B cell (primary cell): ENCODE data around the gene C1orf116. TPM values are rescaled to one million over a fixed set of nuclear protein-coding genes. Genes with fewer than 3 reads are reported as not detected.

ENCODE experiments used
- ATAC-seq: fragments of 200-7000 bp; cut with Tn5 transposase; one replicate; pipeline ENCODE4 v1.10.0; 2021; ENCODE audit warnings: low read depth, mild to moderate bottlenecking, moderate number of reproducible peaks, moderate library complexity
- CTCF ChIA-PET: fragments of 350-600 bp; sonication (Branson Sonifier 250); formaldehyde crosslinking; loops from one replicate; lab custom pipeline; 2021; ENCODE audit warnings: antibody characterized with exemption, inconsistent platforms; lab: Charles Lee
- POLR2A ChIA-PET: fragments of 350-600 bp; sonication (Branson Sonifier 250); formaldehyde crosslinking; loops from one replicate; lab custom pipeline; 2021; ENCODE audit warnings: antibody characterized with exemption; lab: Charles Lee
- DNase-seq: peaks from one replicate; pipeline ENCODE4 v3.0.0; 2013
- H2AFZ ChIP-seq: 2 replicates; pipeline ENCODE4 v1.6.1; 2012; ENCODE audit warnings: mild to moderate bottlenecking, low read depth, low read length; ENCODE audit not compliant: insufficient read depth, poor library complexity, severe bottlenecking
- H3K27ac ChIP-seq, 2 donors: 1 replicate in 1 of 2; 2 replicates in 1 of 2; pipeline ENCODE4 v1.5.1; 2012 to 2013; ENCODE audit warnings: low read length in 2 of 2, mild to moderate bottlenecking in 2 of 2, moderate library complexity in 1 of 2
- H3K27me3 ChIP-seq, 4 experiments: fragments of 200-600 bp in 1 of 4; sonication (generic) in 1 of 4; replicated peaks in 1 of 4; 1 replicate in 2 of 4; 2 replicates in 2 of 4; pipeline versions ENCODE4 v1.6.1 to v1.7.0; 2013 to 2016; ENCODE audit warnings: low read length in 3 of 4, mild to moderate bottlenecking in 2 of 4, mixed read lengths in 1 of 4, moderate library complexity in 1 of 4; ENCODE audit not compliant: insufficient read depth in 4 of 4, control insufficient read depth in 3 of 4; ENCODE audit errors: control extremely low read depth in 1 of 4
- H3K36me3 ChIP-seq, 2 experiments: replicated peaks in 1 of 2; 1 replicate in 1 of 2; 2 replicates in 1 of 2; pipeline versions ENCODE4 v1.6.1 to v1.7.1; 2013; ENCODE audit warnings: low read length in 1 of 2; ENCODE audit not compliant: insufficient read depth in 2 of 2, control insufficient read depth in 1 of 2; ENCODE audit errors: control extremely low read depth in 1 of 2, extremely low read depth in 1 of 2
- H3K4me1 ChIP-seq, 2 donors: fragments of 200-600 bp in 1 of 2; sonication (generic) in 1 of 2; 1 replicate in 1 of 2; 2 replicates in 1 of 2; pipeline versions ENCODE4 v1.5.1 to v1.6.1; 2013 to 2017; ENCODE audit warnings: low read length in 2 of 2; ENCODE audit not compliant: control insufficient read depth in 2 of 2, insufficient read depth in 2 of 2
- H3K4me2 ChIP-seq: replicated peaks from 2 replicates; pipeline ENCODE3; 2012; ENCODE audit warnings: mild to moderate bottlenecking, low read depth, low read length; ENCODE audit not compliant: poor library complexity, severe bottlenecking
- H3K4me3 ChIP-seq, 5 experiments: fragments of 200-600 bp in 1 of 5; sonication (generic) in 1 of 5; 1 replicate in 3 of 5; 2 replicates in 2 of 5; pipeline versions ENCODE4 v1.5.1 to v1.7.0; 2011 to 2016; ENCODE audit warnings: low read length in 4 of 5, mild to moderate bottlenecking in 4 of 5, low read depth in 2 of 5, control low read depth in 1 of 5, moderate library complexity in 1 of 5; ENCODE audit not compliant: insufficient read depth in 1 of 5; ENCODE audit errors: control extremely low read depth in 1 of 5, extremely low read depth in 1 of 5
- H3K79me2 ChIP-seq: fragments of 200-600 bp; sonication (generic); one replicate; pipeline ENCODE4 v1.6.0; 2016; ENCODE audit warnings: low read length; ENCODE audit not compliant: control insufficient read depth, insufficient read depth
- H3K9ac ChIP-seq: fragments of 200-600 bp; sonication (generic); 2 replicates; pipeline ENCODE4 v1.6.1; 2017; ENCODE audit warnings: mild to moderate bottlenecking, low read length, moderate library complexity
- H3K9me3 ChIP-seq, 3 donors: one replicate each; pipeline versions ENCODE4 v1.6.1 to v1.7.1; 2013; ENCODE audit warnings: low read length in 2 of 3; ENCODE audit not compliant: control insufficient read depth in 2 of 3, insufficient read depth in 1 of 3; ENCODE audit errors: control extremely low read depth in 1 of 3
- H4K20me1 ChIP-seq: 2 replicates; pipeline ENCODE4 v1.6.0; 2012; ENCODE audit warnings: mild to moderate bottlenecking, low read length; ENCODE audit not compliant: insufficient read depth, control insufficient read depth, poor library complexity, severe bottlenecking
- H3K27ac Mint-ChIP-seq: one replicate; pipeline ENCODE4 v1.8.0; 2021; ENCODE audit warnings: mixed read lengths
- H3K27me3 Mint-ChIP-seq: one replicate; pipeline ENCODE4 v1.8.0; 2021; ENCODE audit warnings: mixed read lengths
- H3K4me1 Mint-ChIP-seq: one replicate; pipeline ENCODE4 v1.8.0; 2021; ENCODE audit warnings: mixed read lengths
- H3K4me3 Mint-ChIP-seq: one replicate; pipeline ENCODE4 v1.8.0; 2021; ENCODE audit warnings: mixed read lengths
- H3K9me3 Mint-ChIP-seq: one replicate; pipeline ENCODE4 v1.8.0; 2022; ENCODE audit warnings: mixed read lengths; ENCODE audit not compliant: insufficient read depth
- CTCF ChIP-seq: fragments of 200-600 bp; IDR thresholded peaks from one replicate; pipeline ENCODE4 v1.8.0; 2022; ENCODE audit warnings: antibody characterized with exemption, mild to moderate bottlenecking
- EZH2 ChIP-seq: IDR thresholded peaks from 2 replicates; pipeline ENCODE4 v1.6.1; 2012; ENCODE audit warnings: borderline replicate concordance, low read depth, mild to moderate bottlenecking, moderate library complexity, low read length; ENCODE audit not compliant: insufficient read depth, poor library complexity, severe bottlenecking
- WGBS: methylation state at CpG from one replicate; pipeline ENCODE4 v1.1.5; 2013; ENCODE audit warnings: missing lambda C conversion rate; ENCODE audit not compliant: insufficient coverage; 5-methylcytosine and 5-hydroxymethylcytosine counted together
- intact Hi-C: fragments of 100-400 bp; cut with micrococcal nuclease; formaldehyde crosslinking; loops from one replicate; pipeline ENCODE4 v1.10.0; 2022
- polyA plus RNA-seq: library from polyadenylated mRNA; depleted of rRNA; stranded (reverse); fragments of >200 nt; gene quantifications from 2 replicates; pipeline ENCODE4 v1.2.3, GENCODE V29; 2012
- total RNA-seq, 2 donors: library from RNA; stranded (reverse); fragments of 120-200 nt in 1 of 2; gene quantifications; 1 replicate in 1 of 2; 2 replicates in 1 of 2; pipeline versions ENCODE4 v1.2.3 to v1.2.4, GENCODE V29; 2013 to 2022

Gene C1orf116
- total and polyA plus RNA-seq, 2 donors (not counting 1 experiment from before 2014, with no cell fraction given) = 0.09 TPM; not detected in 1

- Mint-ChIP-seq H3K27ac (no peak overlapping the region), H3K4me1 (no peaks in the 10 kb centered on the region), H3K9me3 (no peaks in the 10 kb centered on the region), H3K4me3 (no peak overlapping the region), H3K27me3 (no peaks in the 10 kb centered on the region)
- H3K4me2 ChIP-seq = no peak overlapping the region
- no peak for ATAC-seq
- no peaks in the 10 kb centered on the region for H3K9me3 ChIP-seq
- intact Hi-C loops = loop anchor here (5.0 to 10.0 kb wide), 2 partner anchors 47 to 485 kb away; no protein-coding TSS in a partner anchor
- H3K36me3 ChIP-seq = no peaks in the 10 kb centered on the region
- H3K79me2 ChIP-seq = no peaks in the 10 kb centered on the region
- CTCF ChIA-PET = interaction anchor here (0.5 to 9.7 kb wide), 25 partner anchors 9 to 520 kb away, joined by 3 to 217 read pairs (median 4); partner anchors contain the start of genes DYRK3, FCAMR and FCMR
- no peaks in the 10 kb centered on the region for H4K20me1 ChIP-seq
- WGBS = 88% methylated on average over 2 of the region's 3 CpGs
- no peak overlapping the region for H3K27ac ChIP-seq
- POLR2A ChIA-PET = no interaction called here
- H3K9ac ChIP-seq = no peak overlapping the region
- no peak overlapping the region for H3K4me3 ChIP-seq
- H3K27me3 ChIP-seq = peaks cover 0 to 4% (median 0%) of the 10 kb centered on the region in 4 experiments
- peak; percentile 26 for DNase-seq
- H3K4me1 ChIP-seq = no peaks in the 10 kb centered on the region
- TF ChIP-seq EZH2 (no peak), CTCF (peak; percentile 19)
- no peak overlapping the region for H2AFZ ChIP-seq
Measured at GRCh38 chr1:206979379-206980043, 53.0 kb downstream of the C1orf116 start.

- Histone ChIP-seq H3K27me3 (peaks cover 0 to under 1% (median 0%) of the 10 kb centered on the region in 4 experiments), H3K9ac (no peak overlapping the region), H3K4me3 (no peak overlapping the region), H3K9me3 (no peaks in the 10 kb centered on the region), H3K4me2 (no peak overlapping the region), H3K4me1 (no peaks in the 10 kb centered on the region), H2AFZ (no peak overlapping the region), H4K20me1 (no peaks in the 10 kb centered on the region), H3K79me2 (no peaks in the 10 kb centered on the region), H3K27ac (no peak overlapping the region), H3K36me3 (no peaks in the 10 kb centered on the region)
- Mint-ChIP-seq H3K4me1 (no peaks in the 10 kb centered on the region), H3K9me3 (no peaks in the 10 kb centered on the region), H3K27me3 (no peaks in the 10 kb centered on the region), H3K27ac (no peak overlapping the region), H3K4me3 (no peak overlapping the region)
- TF ChIP-seq CTCF = no peak
- TF ChIP-seq EZH2 = no peak
- WGBS = 98% methylated on average over 5 of the region's 7 CpGs
- ATAC-seq (no peak), DNase-seq (no peak)
- intact Hi-C loops = no loop called here
- CTCF ChIA-PET = interaction anchor here (0.6 to 9.7 kb wide), 8 partner anchors 45 to 345 kb away, joined by 3 to 114 read pairs (median 4); partner anchors contain the start of gene FCMR
- POLR2A ChIA-PET = no interaction called here
Measured at GRCh38 chr1:206978259-206978658, 54.3 kb downstream of the C1orf116 start.
